SU-DHL-6 (cell line): Measurements from ENCODE around the gene MYO19.

Experiments used
- H2AFZ ChIP-seq: fragments of 200-600 bp; sonication (generic); 2 replicates; pipeline ENCODE4 v1.6.1; 2014; ENCODE audit warnings: low read depth, mild to moderate bottlenecking, moderate library complexity, mixed read lengths, antibody characterized with exemption, low read length; ENCODE audit not compliant: severe bottlenecking
- H3F3A ChIP-seq: fragments of 200-600 bp; shearing (Covaris generic); 2 replicates; pipeline ENCODE4 v1.6.0; 2016; ENCODE audit warnings: antibody characterized with exemption, mild to moderate bottlenecking; ENCODE audit not compliant: insufficient read depth
- H3K27ac ChIP-seq: fragments of 200-600 bp; sonication (generic); 2 replicates; pipeline ENCODE4 v1.5.1; 2016; ENCODE audit warnings: low read depth, mild to moderate bottlenecking, low read length, moderate library complexity, mixed read lengths
- H3K27me3 ChIP-seq: fragments of 200-600 bp; sonication (generic), shearing (Covaris generic); 2 replicates; pipeline ENCODE4 v1.6.0; 2014; ENCODE audit warnings: mild to moderate bottlenecking, low read length
- H3K36me3 ChIP-seq: fragments of 200-600 bp; sonication (generic); 2 replicates; pipeline ENCODE4 v1.6.1; 2014; ENCODE audit warnings: mild to moderate bottlenecking, low read length, mixed read lengths
- H3K4me2 ChIP-seq: fragments of 300-600, 200-600 bp; shearing (Covaris generic), sonication (generic); 2 replicates; pipeline ENCODE4 v1.6.0; 2014; ENCODE audit warnings: low read length, low read depth, mild to moderate bottlenecking; ENCODE audit not compliant: poor library complexity, severe bottlenecking
- H3K4me3 ChIP-seq: fragments of 200-600 bp; sonication (generic); 2 replicates; pipeline ENCODE4 v1.5.1; 2014; ENCODE audit warnings: antibody characterized with exemption, low read length, mild to moderate bottlenecking, mixed read lengths; ENCODE audit not compliant: insufficient read depth, poor library complexity, severe bottlenecking
- H3K79me2 ChIP-seq: fragments of 200-600 bp; sonication (generic); 2 replicates; pipeline ENCODE4 v1.6.1; 2014; ENCODE audit warnings: mild to moderate bottlenecking, low read length, moderate library complexity; ENCODE audit not compliant: insufficient read depth
- H3K9ac ChIP-seq: fragments of 200-600 bp; sonication (generic); 2 replicates; pipeline ENCODE4 v1.7.0; 2014; ENCODE audit warnings: mild to moderate bottlenecking, low read length
- H3K9me2 ChIP-seq: fragments of 200-600 bp; sonication (generic); replicated peaks from 2 replicates; pipeline ENCODE4 v1.6.1; 2014; ENCODE audit warnings: low read length; ENCODE audit not compliant: insufficient read depth
- H3K9me3 ChIP-seq: fragments of 200-600 bp; sonication (generic); 2 replicates; pipeline ENCODE4 v1.6.1; 2014; ENCODE audit warnings: low read length, mixed read lengths; ENCODE audit not compliant: insufficient read depth
- H4K20me1 ChIP-seq: fragments of 200-600 bp; sonication (generic); 2 replicates; pipeline ENCODE4 v1.6.1; 2014; ENCODE audit warnings: low read depth, mild to moderate bottlenecking, antibody characterized with exemption, low read length, moderate library complexity, mixed read lengths
- EZH2phosphoT487 ChIP-seq: fragments of 200-600 bp; sonication (generic), shearing (Covaris generic); conservative IDR thresholded peaks from 2 replicates; pipeline ENCODE4 v1.6.1; 2018; ENCODE audit warnings: mild to moderate bottlenecking, antibody characterized with exemption, low read length, moderate library complexity, mixed read lengths
- TF ChIP-seq, protein P1 (sequence below): fragments of 200-600 bp; sonication (generic); IDR thresholded peaks from one replicate; pipeline ENCODE4 v1.5.1; 2017; ENCODE audit warnings: antibody characterized with exemption, mild to moderate bottlenecking, low read length, moderate library complexity; ENCODE audit not compliant: insufficient read depth, poor library complexity, severe bottlenecking

MYO19 gene

DNA sequence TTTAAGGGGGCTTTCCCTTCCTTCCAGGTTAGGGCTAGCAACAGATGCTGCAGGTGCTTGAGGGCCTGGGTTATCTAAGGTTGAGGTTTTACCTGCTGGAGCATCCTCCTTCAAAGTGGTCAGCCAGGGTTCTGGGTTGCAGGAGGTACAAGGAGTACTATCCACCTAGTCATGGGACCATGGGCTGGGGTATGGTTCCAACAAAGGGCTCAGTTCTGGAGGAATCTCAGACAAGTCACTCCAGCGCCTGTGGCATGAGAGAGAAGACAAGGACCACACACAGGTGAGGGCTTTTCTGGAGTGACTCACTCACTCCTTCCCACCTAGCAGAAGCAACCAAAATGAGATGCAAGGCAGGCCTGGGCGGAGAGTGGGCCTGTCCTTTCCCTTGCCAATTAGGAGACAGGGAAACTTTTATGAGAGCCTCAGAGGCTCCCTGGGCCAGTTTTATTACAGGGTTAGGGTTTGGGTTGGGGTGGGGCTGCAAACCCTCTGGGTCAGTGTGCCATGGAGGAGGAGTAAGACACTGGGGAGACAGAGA is 2.2 kb downstream of the MYO19 start:
- Histone ChIP-seq H3K36me3 (peaks cover 8% of the 10 kb centered on the region; the same call in 1 of the 2 replicates), H3K27me3 (no peaks in the 10 kb centered on the region), H3K9me2 (no peaks in the 10 kb centered on the region), H3K9ac (no peak overlapping the region), H3F3A (peaks cover 9% of the 10 kb centered on the region; the same call in 1 of the 2 replicates), H2AFZ (no peak overlapping the region), H3K4me2 (no peak overlapping the region), H3K9me3 (no peaks in the 10 kb centered on the region), H3K27ac (no peak overlapping the region), H3K4me3 (no peak overlapping the region), H3K79me2 (peaks cover 36% of the 10 kb centered on the region), H4K20me1 (no peaks in the 10 kb centered on the region)
- TF ChIP-seq, protein P1, sequence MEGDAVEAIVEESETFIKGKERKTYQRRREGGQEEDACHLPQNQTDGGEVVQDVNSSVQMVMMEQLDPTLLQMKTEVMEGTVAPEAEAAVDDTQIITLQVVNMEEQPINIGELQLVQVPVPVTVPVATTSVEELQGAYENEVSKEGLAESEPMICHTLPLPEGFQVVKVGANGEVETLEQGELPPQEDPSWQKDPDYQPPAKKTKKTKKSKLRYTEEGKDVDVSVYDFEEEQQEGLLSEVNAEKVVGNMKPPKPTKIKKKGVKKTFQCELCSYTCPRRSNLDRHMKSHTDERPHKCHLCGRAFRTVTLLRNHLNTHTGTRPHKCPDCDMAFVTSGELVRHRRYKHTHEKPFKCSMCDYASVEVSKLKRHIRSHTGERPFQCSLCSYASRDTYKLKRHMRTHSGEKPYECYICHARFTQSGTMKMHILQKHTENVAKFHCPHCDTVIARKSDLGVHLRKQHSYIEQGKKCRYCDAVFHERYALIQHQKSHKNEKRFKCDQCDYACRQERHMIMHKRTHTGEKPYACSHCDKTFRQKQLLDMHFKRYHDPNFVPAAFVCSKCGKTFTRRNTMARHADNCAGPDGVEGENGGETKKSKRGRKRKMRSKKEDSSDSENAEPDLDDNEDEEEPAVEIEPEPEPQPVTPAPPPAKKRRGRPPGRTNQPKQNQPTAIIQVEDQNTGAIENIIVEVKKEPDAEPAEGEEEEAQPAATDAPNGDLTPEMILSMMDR = no peak
- no peak for TF ChIP-seq EZH2phosphoT487

DNA sequence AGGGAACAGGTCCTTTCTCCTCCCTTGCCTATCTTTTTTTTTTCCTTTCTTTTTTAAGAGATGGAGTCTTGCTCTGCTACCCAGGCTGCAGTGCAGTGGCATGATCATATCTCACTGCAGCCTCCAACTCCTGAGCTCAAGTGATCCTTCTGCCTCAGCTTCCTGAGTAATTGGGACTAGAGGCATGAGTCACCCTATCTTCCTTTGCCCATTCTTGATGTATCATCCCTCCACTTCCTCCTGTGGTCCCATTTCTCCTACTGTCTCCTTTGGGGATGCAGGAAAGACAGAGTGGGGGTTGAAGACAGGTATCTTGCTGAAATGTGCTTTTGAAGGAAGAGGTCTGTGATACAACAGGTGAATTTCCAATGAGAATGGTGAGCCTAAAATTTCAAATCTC is 5.5 kb downstream of the MYO19 start:
- no peak overlapping the region for H3K4me2 ChIP-seq
- peaks cover 12% of the 10 kb centered on the region; the same call in 1 of the 2 replicates for H3K36me3 ChIP-seq

GRCh38 chr17:36527621-36528250 is 6.9 kb downstream of the MYO19 start:
- Histone ChIP-seq H3K9me3 (no peaks in the 10 kb centered on the region), H3K4me2 (no peak overlapping the region), H3K9me2 (no peaks in the 10 kb centered on the region), H3K79me2 (peaks cover 8% of the 10 kb centered on the region), H3F3A (no peaks in the 10 kb centered on the region), H3K27me3 (no peaks in the 10 kb centered on the region), H3K27ac (no peak overlapping the region), H3K36me3 (peaks cover 17% of the 10 kb centered on the region; the same call in 1 of the 2 replicates), H4K20me1 (no peaks in the 10 kb centered on the region), H3K4me3 (no peak overlapping the region), H3K9ac (no peak overlapping the region), H2AFZ (no peak overlapping the region)
- no peak for TF ChIP-seq EZH2phosphoT487
- TF ChIP-seq, protein P1 = no peak

More for the DNA sequence above, 5.5 kb downstream of the MYO19 start:
- Histone ChIP-seq H3F3A (no peaks in the 10 kb centered on the region), H3K9ac (no peak overlapping the region), H4K20me1 (no peaks in the 10 kb centered on the region), H3K4me3 (no peak overlapping the region), H3K27ac (no peak overlapping the region), H3K9me2 (no peaks in the 10 kb centered on the region), H3K9me3 (no peaks in the 10 kb centered on the region), H3K27me3 (no peaks in the 10 kb centered on the region), H2AFZ (no peak overlapping the region), H3K79me2 (peaks cover 17% of the 10 kb centered on the region)
- no peak for TF ChIP-seq EZH2phosphoT487
- TF ChIP-seq, protein P1 = no peak
